Panc1 (cell line): ENCODE results near the gene PARD6B. TPM values are rescaled to one million over a fixed set of nuclear protein-coding genes. Genes with fewer than 3 reads are reported as not detected.

ENCODE experiments used
- ATAC-seq: fragments of 200-7000 bp; cut with Tn5 transposase; 2 replicates; pipeline ENCODE4 v1.9.1; 2020; ENCODE audit warnings: mild to moderate bottlenecking, moderate library complexity
- BruUV-seq: library from RNA; stranded (reverse); fragments of 400-500 nt; replicated peaks from 2 replicates; lab custom pipeline; 2021; lab: Mats Ljungman, UMichigan
- CTCF ChIA-PET: fragments of 300-600 bp; sonication (Branson Sonifier 250); formaldehyde crosslinking; loops from one replicate; lab custom pipeline; 2022; ENCODE audit warnings: antibody characterized with exemption; lab: Charles Lee
- POLR2A ChIA-PET: fragments of 300-600 bp; sonication (Branson Sonifier 250); formaldehyde crosslinking; loops from one replicate; lab custom pipeline; 2022; ENCODE audit warnings: antibody characterized with exemption; lab: Charles Lee
- DNase-seq: peaks from one replicate; pipeline ENCODE4 v3.0.0-alpha.2; 2010; ENCODE audit warnings: low read depth, low spot score
- H3K27ac ChIP-seq: 2 replicates; pipeline ENCODE4 v1.5.1; 2011; ENCODE audit warnings: mild to moderate bottlenecking, low read length, inconsistent platforms
- H3K27me3 ChIP-seq: fragments of 200-500 bp; sonication (Bioruptor generic); 2 replicates; pipeline ENCODE4 v1.6.0; 2014; ENCODE audit warnings: low read length, inconsistent platforms; ENCODE audit not compliant: control insufficient read depth, insufficient read depth
- H3K36me3 ChIP-seq: fragments of 200-500 bp; sonication (Bioruptor generic); 2 replicates; pipeline ENCODE4 v1.5.1; 2014; ENCODE audit warnings: inconsistent platforms, mild to moderate bottlenecking, low read length, moderate library complexity; ENCODE audit not compliant: control insufficient read depth, insufficient read depth
- H3K4me1 ChIP-seq: 2 replicates; pipeline ENCODE4 v1.5.1; 2011; ENCODE audit warnings: inconsistent platforms, mild to moderate bottlenecking, low read length, moderate library complexity; ENCODE audit not compliant: control insufficient read depth, insufficient read depth
- H3K4me3 ChIP-seq, 2 experiments: 2 replicates each; pipeline ENCODE4 v1.5.1; 2011 to 2012; ENCODE audit warnings: low read depth in 2 of 2, low read length in 2 of 2, mild to moderate bottlenecking in 2 of 2, inconsistent platforms in 1 of 2, moderate library complexity in 1 of 2
- H3K9me3 ChIP-seq: fragments of 200-500 bp; sonication (Bioruptor generic); 2 replicates; pipeline ENCODE4 v1.5.1; 2014; ENCODE audit warnings: low read depth, mild to moderate bottlenecking, inconsistent platforms, low read length, moderate library complexity; ENCODE audit not compliant: control insufficient read depth, insufficient read depth
- CTCF ChIP-seq: fragments of 450-650 bp; IDR thresholded peaks from 2 replicates; pipeline ENCODE4 v1.5.1; 2017; ENCODE audit warnings: mild to moderate bottlenecking
- POLR2AphosphoS5 ChIP-seq: IDR thresholded peaks from 2 replicates; pipeline ENCODE4 v1.6.1; 2012; ENCODE audit warnings: mild to moderate bottlenecking, low read depth, low read length, moderate library complexity
- REST ChIP-seq, 2 experiments: IDR thresholded peaks; 2 replicates each; pipeline ENCODE4 v1.6.1; 2011 to 2012; ENCODE audit warnings: low read depth in 2 of 2, control low read depth in 1 of 2, low read length in 1 of 2, mild to moderate bottlenecking in 1 of 2, moderate library complexity in 1 of 2; ENCODE audit not compliant: insufficient read depth in 1 of 2
- SIN3A ChIP-seq: IDR thresholded peaks from 2 replicates; pipeline ENCODE4 v1.6.1; 2012; ENCODE audit warnings: low read depth, mild to moderate bottlenecking, low read length, moderate library complexity, borderline replicate concordance; ENCODE audit not compliant: insufficient read depth
- TCF7L2 ChIP-seq: IDR thresholded peaks from 2 replicates; pipeline ENCODE4 v1.6.1; 2011; ENCODE audit warnings: mild to moderate bottlenecking, low read depth, low read length, inconsistent platforms
- in situ Hi-C: cut with HindIII; loops from 2 replicates; pipeline ENCODE4 v1.10.0; 2016; ENCODE audit warnings: low sequenced_read_pairs, low pct_unique_long_range_greater_than_20kb
- intact Hi-C: fragments of 100-400 bp; cut with micrococcal nuclease; formaldehyde crosslinking; loops from one replicate; pipeline ENCODE4 v1.10.0; 2022; ENCODE audit not compliant: unreplicated experiment
- total RNA-seq: library from RNA; stranded (reverse); gene quantifications from one replicate; pipeline ENCODE4 v1.2.1, GENCODE V29; 2021; ENCODE audit not compliant: unreplicated experiment

Gene PARD6B
- total RNA-seq, 1 experiment from 2014 or later, result 132 TPM

- in situ Hi-C loops (no loop called here), intact Hi-C loops (no loop called here)
- H3K36me3 ChIP-seq, result peaks cover 41% of the 10 kb centered on the region
- H3K4me1 ChIP-seq, result peaks cover 63% of the 10 kb centered on the region
- ATAC-seq, result peak; percentile 33
- ChIA-PET CTCF (interaction anchor here (0.7 to 0.8 kb wide), 2 partner anchors 51 to 112 kb away, joined by 3 to 8 read pairs; no protein-coding TSS in a partner anchor), POLR2A (no interaction called here)
- no TSS peak for BruUV-seq
- DNase-seq, result no peak
- H3K4me3 ChIP-seq, result peak overlapping the region; percentile 71 to 89
- H3K9me3 ChIP-seq, result no peaks in the 10 kb centered on the region
- peak; percentile 13; the same call in 1 of the 2 replicates for TF ChIP-seq POLR2AphosphoS5
- TF ChIP-seq TCF7L2, result no peak
- H3K27me3 ChIP-seq, result no peaks in the 10 kb centered on the region
- H3K27ac ChIP-seq, result peak overlapping the region; percentile 99
Observed at GRCh38 chr20:50737352-50737751, 6.0 kb downstream of the PARD6B start.

GRCh38 chr20:50743087-50743486 lies 11.7 kb downstream of the PARD6B start:
- Histone ChIP-seq H3K27ac (peak overlapping the region; percentile 99), H3K4me3 (peak overlapping the region; percentile 1 to 4; a peak in 2 of 4 replicates), H3K9me3 (no peaks in the 10 kb centered on the region), H3K36me3 (peaks cover 24% of the 10 kb centered on the region; the same call in 1 of the 2 replicates), H3K4me1 (peaks cover 90% of the 10 kb centered on the region), H3K27me3 (no peaks in the 10 kb centered on the region)
- ATAC-seq (no peak), DNase-seq (no peak)
- BruUV-seq, result TSS peak; percentile 10
- intact Hi-C loops (no loop called here), in situ Hi-C loops (no loop called here)
- TF ChIP-seq CTCF (no peak), POLR2AphosphoS5 (peak; percentile 31; the same call in 1 of the 2 replicates)
- ChIA-PET POLR2A (interaction anchor here (0.7 kb wide), 2 partner anchors 19 to 24 kb away, joined by 8 to 11 read pairs; no protein-coding TSS in a partner anchor), CTCF (no interaction called here)

GRCh38 chr20:50744143-50744792 lies 12.9 kb downstream of the PARD6B start:
- peaks cover 18% of the 10 kb centered on the region; the same call in 1 of the 2 replicates for H3K36me3 ChIP-seq
- BruUV-seq, result no TSS peak
- H3K4me1 ChIP-seq, result peaks cover 86% of the 10 kb centered on the region
- peak overlapping the region; percentile 99 for H3K27ac ChIP-seq
- DNase-seq, result no peak
- peak overlapping the region in 1 of 2 experiments; percentile 25; a peak in 2 of 4 replicates for H3K4me3 ChIP-seq
- no peak for TF ChIP-seq SIN3A
- TF ChIP-seq CTCF, result no peak; the same call in 1 of the 2 replicates
- no peak for TF ChIP-seq REST (IDR thresholded peaks at IDR 0.05; ENCODE audit: insufficient read depth in 1 of 2, low read depth in 2 of 2, low read length in 1 of 2)
- TF ChIP-seq TCF7L2, result no peak
- TF ChIP-seq POLR2AphosphoS5, result peak; percentile 45
- H3K9me3 ChIP-seq, result no peaks in the 10 kb centered on the region
- intact Hi-C loops, result no loop called here
- no peaks in the 10 kb centered on the region for H3K27me3 ChIP-seq
- peak; percentile 69 for ATAC-seq
- CTCF ChIA-PET, result interaction anchor here (0.6 kb wide), 1 partner anchor 79 kb away, joined by 4 read pairs; no protein-coding TSS in a partner anchor
- POLR2A ChIA-PET, result interaction anchor here (0.6 kb wide), 1 partner anchor 63 kb away, joined by 6 read pairs; no protein-coding TSS in a partner anchor
- in situ Hi-C loops, result no loop called here
